A673 (cell line): ENCODE results near the gene KRTAP9-2. TPM values are rescaled to one million over a fixed set of nuclear protein-coding genes. Genes with fewer than 3 reads are reported as not detected.
"Not testable (repeated sequence)": the region's sequence is repeated elsewhere in the genome, so short reads cannot be mapped to it uniquely, and the experiment has no call there.

Source experiments
- BruUV-seq: library from RNA; stranded (reverse); fragments of 400-500 nt; replicated peaks from 2 replicates; lab custom pipeline; 2021; lab: Mats Ljungman, UMichigan
- CTCF ChIA-PET: fragments of 300-600 bp; sonication (Branson Sonifier 250); formaldehyde crosslinking; loops from one replicate; lab custom pipeline; 2022; ENCODE audit warnings: antibody characterized with exemption; lab: Charles Lee
- POLR2A ChIA-PET: fragments of 300-600 bp; sonication (Branson Sonifier 250); formaldehyde crosslinking; loops from one replicate; lab custom pipeline; 2022; ENCODE audit warnings: antibody characterized with exemption; ENCODE audit not compliant: low non-redundant PET; lab: Charles Lee
- DNase-seq: peaks from one replicate; pipeline ENCODE4 v3.0.0-alpha.2; 2015; ENCODE audit warnings: low spot score
- H3K27ac ChIP-seq: fragments of 200-600 bp; sonication (generic); 2 replicates; pipeline ENCODE4 v1.5.1; 2016; ENCODE audit warnings: mixed run types, low read depth, mild to moderate bottlenecking, mixed read lengths, antibody characterized with exemption, low read length; ENCODE audit not compliant: poor library complexity, severe bottlenecking
- H3K27me3 ChIP-seq: fragments of 200-600 bp; sonication (generic); replicated peaks from 2 replicates; pipeline ENCODE4 v1.6.1; 2017; ENCODE audit warnings: mixed run types, low read depth, mild to moderate bottlenecking, mixed read lengths, antibody characterized with exemption, low read length; ENCODE audit not compliant: insufficient read depth, poor library complexity
- H3K36me3 ChIP-seq: fragments of 200-600 bp; sonication (generic); 2 replicates; pipeline ENCODE4 v1.6.1; 2016; ENCODE audit warnings: mixed run types, mild to moderate bottlenecking, mixed read lengths, antibody characterized with exemption, low read length; ENCODE audit not compliant: insufficient read depth, poor library complexity, severe bottlenecking
- H3K4me1 ChIP-seq: fragments of 200-600 bp; sonication (generic); 2 replicates; pipeline ENCODE4 v1.6.1; 2017; ENCODE audit warnings: mixed run types, mild to moderate bottlenecking, mixed read lengths, antibody characterized with exemption, low read length; ENCODE audit not compliant: insufficient read depth, poor library complexity, severe bottlenecking
- H3K4me3 ChIP-seq: fragments of 200-600 bp; sonication (generic); 2 replicates; pipeline ENCODE4 v1.5.1; 2016; ENCODE audit warnings: low read depth, mixed run types, mild to moderate bottlenecking, mixed read lengths, low read length; ENCODE audit not compliant: poor library complexity, severe bottlenecking
- H3K9me3 ChIP-seq: fragments of 200-600 bp; sonication (generic); 2 replicates; pipeline ENCODE4 v1.6.1; 2016; ENCODE audit warnings: mixed run types, low read depth, mild to moderate bottlenecking, mixed read lengths, antibody characterized with exemption, low read length; ENCODE audit not compliant: poor library complexity, severe bottlenecking
- EZH2 ChIP-seq: fragments of 200-600 bp; sonication (generic); IDR thresholded peaks from 2 replicates; pipeline ENCODE4 v1.6.1; 2017; ENCODE audit warnings: borderline replicate concordance, low read depth, mild to moderate bottlenecking, mixed read lengths, antibody characterized with exemption, low read length; ENCODE audit not compliant: poor library complexity, severe bottlenecking
- intact Hi-C: fragments of 100-400 bp; cut with micrococcal nuclease; formaldehyde crosslinking; loops from one replicate; pipeline ENCODE4 v1.10.0; 2022; ENCODE audit not compliant: unreplicated experiment
- total RNA-seq: library from RNA; stranded (reverse); gene quantifications from 2 replicates; pipeline ENCODE4 v1.2.3, GENCODE V29; 2021

Gene KRTAP9-2
- total RNA-seq, 1 experiment from 2014 or later, result not detected

GRCh38 chr17:41271858-41272257 lies 45.4 kb downstream of the KRTAP9-2 start:
- CTCF ChIA-PET, result no interaction called here
- Histone ChIP-seq H3K9me3 (no peaks in the 10 kb centered on the region), H3K4me3 (no peak overlapping the region), H3K27me3 (no peaks in the 10 kb centered on the region), H3K4me1 (no peaks in the 10 kb centered on the region), H3K27ac (no peak overlapping the region), H3K36me3 (no peaks in the 10 kb centered on the region)
- POLR2A ChIA-PET, result no interaction called here
- TF ChIP-seq EZH2, result no peak
- intact Hi-C loops, result no loop called here
- DNase-seq, result no peak
- no TSS peak for BruUV-seq

GRCh38 chr17:41275648-41276190 lies 49.3 kb downstream of the KRTAP9-2 start, which contains the start of gene KRTAP9-7:
KRTAP9-7 (plus strand) TSS chr17:41275698; CDS start chr17:41275698, 0 bp downstream.
- H3K36me3 ChIP-seq, H3K9me3 ChIP-seq, BruUV-seq, DNase-seq, H3K27me3 ChIP-seq, H3K4me1 ChIP-seq, CTCF ChIA-PET, H3K27ac ChIP-seq, H3K4me3 ChIP-seq, intact Hi-C loops, POLR2A ChIA-PET: not testable (repeated sequence)

Other genes starting within 250 kb of the KRTAP9-2 start
- 0.98 and 1.1 TPM in 2 replicates for gene KRT40, start 242.3 kb upstream of the KRTAP9-2 start, total RNA-seq
- not detected in 2 replicates for gene KRTAP3-3, start 232.5 kb upstream of the KRTAP9-2 start, total RNA-seq
- gene KRTAP3-2, start 226.7 kb upstream of the KRTAP9-2 start, total RNA-seq, result not detected in 2 replicates
- gene KRTAP3-1, start 217.5 kb upstream of the KRTAP9-2 start, total RNA-seq, result not detected in 2 replicates
- gene KRTAP1-5, start 199.4 kb upstream of the KRTAP9-2 start, total RNA-seq, result not detected in 2 replicates
- gene KRTAP1-4, start 196.5 kb upstream of the KRTAP9-2 start, total RNA-seq, result not detected in 2 replicates
- gene KRTAP1-3, start 191.8 kb upstream of the KRTAP9-2 start, total RNA-seq, result not detected in 2 replicates
- not detected in 2 replicates for gene KRTAP1-1, start 185.2 kb upstream of the KRTAP9-2 start, total RNA-seq
- not detected in 2 replicates for gene KRTAP2-1, start 179.3 kb upstream of the KRTAP9-2 start, total RNA-seq
- gene KRTAP2-2, start 171.4 kb upstream of the KRTAP9-2 start, total RNA-seq, result not detected in 2 replicates
- gene KRTAP2-3, start 166.5 kb upstream of the KRTAP9-2 start, total RNA-seq, result not detected in 2 replicates
- not detected in 2 replicates for gene KRTAP2-4, start 160.8 kb upstream of the KRTAP9-2 start, total RNA-seq
- not detected in 2 replicates for gene KRTAP4-7, start 142.5 kb upstream of the KRTAP9-2 start, total RNA-seq
- not detected in 2 replicates for gene KRTAP4-8, start 128.5 kb upstream of the KRTAP9-2 start, total RNA-seq
- not detected in 2 replicates for gene KRTAP4-16, start 124.4 kb upstream of the KRTAP9-2 start, total RNA-seq
- 1.0 and 1.2 TPM in 2 replicates for gene KRTAP4-9, start 121.3 kb upstream of the KRTAP9-2 start, total RNA-seq
- gene KRTAP4-11, start 108.3 kb upstream of the KRTAP9-2 start, total RNA-seq, result not detected in 2 replicates
- not detected in 2 replicates for gene KRTAP4-12, start 102.5 kb upstream of the KRTAP9-2 start, total RNA-seq
- not detected in 2 replicates for gene KRTAP4-6, start 86.1 kb upstream of the KRTAP9-2 start, total RNA-seq
- gene KRTAP4-5, start 76.8 kb upstream of the KRTAP9-2 start, total RNA-seq, result not detected in 2 replicates
- not detected in 2 replicates for gene KRTAP4-4, start 65.9 kb upstream of the KRTAP9-2 start, total RNA-seq
- not detected in 2 replicates for gene KRTAP4-3, start 58.4 kb upstream of the KRTAP9-2 start, total RNA-seq
- not detected in 2 replicates for gene KRTAP4-2, start 48.4 kb upstream of the KRTAP9-2 start, total RNA-seq
- gene KRTAP4-1, start 41.7 kb upstream of the KRTAP9-2 start, total RNA-seq, result not detected in 2 replicates
- gene KRTAP9-1, start 36.8 kb upstream of the KRTAP9-2 start, total RNA-seq, result not detected in 2 replicates
- not detected in 2 replicates for gene KRTAP9-3, start 5.8 kb downstream of the KRTAP9-2 start, total RNA-seq
- not detected in 2 replicates for gene KRTAP9-8, start 11.4 kb downstream of the KRTAP9-2 start, total RNA-seq
- gene KRTAP9-4, start 23.0 kb downstream of the KRTAP9-2 start, total RNA-seq, result not detected in 2 replicates
- not detected in 2 replicates for gene KRTAP9-9, start 28.7 kb downstream of the KRTAP9-2 start, total RNA-seq
- not detected in 2 replicates for gene KRTAP9-6, start 38.7 kb downstream of the KRTAP9-2 start, total RNA-seq
- gene KRTAP9-7, start 49.0 kb downstream of the KRTAP9-2 start, total RNA-seq, result not detected in 2 replicates
- not detected in 2 replicates for gene KRTAP29-1, start 76.2 kb downstream of the KRTAP9-2 start, total RNA-seq
- gene KRTAP16-1, start 82.7 kb downstream of the KRTAP9-2 start, total RNA-seq, result not detected in 2 replicates
- not detected in 2 replicates for gene KRTAP17-1, start 89.1 kb downstream of the KRTAP9-2 start, total RNA-seq
- gene KRT33A, start 124.2 kb downstream of the KRTAP9-2 start, total RNA-seq, result not detected in 2 replicates
- not detected in 2 replicates for gene KRT33B, start 143.2 kb downstream of the KRTAP9-2 start, total RNA-seq
- not detected in 2 replicates for gene KRT34, start 155.7 kb downstream of the KRTAP9-2 start, total RNA-seq
- not detected in 2 replicates for gene KRT31, start 171.0 kb downstream of the KRTAP9-2 start, total RNA-seq
- gene KRT37, start 197.9 kb downstream of the KRTAP9-2 start, total RNA-seq, result not detected in 2 replicates
- gene KRT38, start 214.3 kb downstream of the KRTAP9-2 start, total RNA-seq, result not detected in 2 replicates
- not detected in 2 replicates for gene KRT32, start 240.7 kb downstream of the KRTAP9-2 start, total RNA-seq